ENCODE data around the gene C2CD2L.

GRCh38 chr11:119160151-119160550 lies 53.0 kb downstream of the C2CD2L start:
- TF ChIP-seq EZH2 (IDR thresholded peaks at IDR 0.05), result no peak
- no peak for TF ChIP-seq POLR2AphosphoS5 (IDR thresholded peaks at IDR 0.05; ENCODE audit: borderline replicate concordance, low read depth, low read length)
